Activated CD4-positive, CD25-positive, alpha-beta regulatory T cell treated with anti-CD3 and anti-CD28 coated beads, Interleukin-2, amount 50 U/mL, for 16 hours (primary cell): ENCODE measurements around the gene ARFGAP2.

Source experiments
- DNase-seq: peaks from one replicate; pipeline ENCODE4 v3.0.0-alpha.2; 2020; ENCODE audit warnings: low read depth, low spot score

ARFGAP2 gene

DNA sequence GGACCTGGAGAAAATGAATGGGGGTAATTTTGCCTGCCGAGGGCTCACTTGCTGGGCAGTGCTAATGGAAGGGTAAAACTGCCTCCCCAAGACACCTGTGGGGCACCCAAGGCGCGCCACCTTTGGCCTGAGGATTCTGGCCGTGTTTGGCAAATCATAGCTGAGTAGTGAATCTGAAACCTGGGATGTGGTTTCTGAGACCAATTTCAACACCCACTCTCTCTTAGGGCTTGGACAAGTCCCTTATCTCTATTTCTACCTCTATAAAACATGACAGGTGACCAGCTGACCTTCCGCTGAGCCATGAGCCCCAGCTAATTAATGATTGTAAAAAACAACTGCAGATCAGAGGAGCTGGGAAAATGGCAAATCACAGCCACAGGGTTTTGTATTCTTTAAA is 11.0 kb upstream of the ARFGAP2 start:
- no peak for DNase-seq

DNA sequence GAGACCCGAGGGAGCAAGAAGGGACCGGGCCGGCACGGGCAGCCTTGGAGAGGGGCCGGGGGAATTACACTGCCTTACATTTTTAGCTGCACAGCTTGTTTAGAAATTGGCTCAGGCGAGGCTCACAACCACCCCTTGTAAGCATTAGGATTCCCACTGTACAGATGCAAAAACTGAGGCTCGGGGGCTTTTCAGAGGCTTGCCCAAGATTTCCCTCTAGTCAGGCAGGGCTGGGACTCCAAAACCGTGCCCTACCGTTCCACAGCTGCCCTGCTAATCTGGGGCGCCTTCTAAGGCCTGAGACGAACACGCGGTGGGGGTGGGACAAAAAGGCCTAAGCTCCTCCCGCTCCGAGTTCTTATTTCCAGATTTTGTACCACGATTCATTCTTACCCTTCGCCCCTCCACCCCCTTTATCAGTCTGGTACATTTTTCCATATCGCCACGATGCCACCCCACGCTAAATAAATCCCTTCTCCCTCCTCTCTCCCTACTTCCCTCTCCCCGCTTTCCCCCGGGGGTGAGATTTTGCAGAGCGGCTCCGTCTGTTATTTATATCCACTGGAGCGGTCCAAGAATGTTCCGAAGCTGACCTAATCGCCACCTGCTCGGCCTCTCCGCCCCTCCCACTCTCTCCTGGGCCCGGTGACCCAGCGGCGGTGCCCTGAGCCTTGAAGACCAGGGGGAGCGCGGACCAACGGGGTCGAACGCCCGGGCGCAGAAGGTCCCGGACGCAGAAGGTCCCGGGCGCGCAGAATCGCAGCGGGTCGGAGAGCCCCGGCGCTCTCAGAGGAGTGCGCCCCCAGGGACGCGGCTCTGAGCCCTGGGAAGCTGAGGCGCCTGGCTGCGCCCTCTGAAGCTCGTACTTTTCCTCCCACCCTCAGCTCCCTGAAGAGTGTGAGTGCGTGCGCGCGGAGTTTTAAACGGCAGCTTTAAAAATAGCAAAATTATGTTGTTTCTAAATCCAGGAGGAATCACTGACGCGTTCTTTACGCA is 10.3 kb upstream of the ARFGAP2 start:
- no peak for DNase-seq

DNA sequence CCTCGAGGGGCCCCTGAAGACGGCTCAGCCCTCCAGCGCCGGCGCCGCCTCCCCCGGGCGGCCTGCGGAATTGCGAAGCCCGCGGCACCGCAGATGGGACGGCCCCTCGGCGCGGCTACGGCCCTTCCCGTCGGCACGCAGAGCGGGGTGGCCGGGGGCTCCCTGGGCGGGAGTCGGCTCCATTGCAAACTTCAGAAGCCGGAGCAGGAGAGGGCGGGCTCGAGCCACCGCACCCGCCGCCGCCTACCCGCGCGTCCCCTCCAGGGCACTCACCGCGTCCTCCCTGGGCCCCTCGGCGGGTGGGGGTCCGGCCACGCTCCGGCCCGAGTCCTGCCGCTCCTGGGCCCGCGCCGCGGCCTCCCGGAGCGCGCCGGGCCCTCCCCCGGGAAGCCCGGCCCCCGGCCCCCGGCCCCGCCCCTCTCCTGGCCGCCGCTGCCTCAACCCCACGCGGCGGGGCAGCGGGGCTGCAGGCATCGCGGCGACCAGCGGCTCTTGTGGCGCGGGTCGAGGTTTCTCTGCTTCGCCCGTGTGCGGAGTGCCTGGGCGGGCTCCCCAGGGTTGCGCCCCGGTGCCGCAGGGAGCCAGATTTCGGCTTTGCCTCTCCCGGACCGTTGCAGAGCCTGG is 9.5 kb upstream of the ARFGAP2 start, which contains the start of gene PACSIN3:
Gene PACSIN3, minus strand, starts transcription at position 359 of the 624 bp plus-strand sequence. CDS start 3,707 bp downstream, outside the sequence.
- no peak for DNase-seq

DNA sequence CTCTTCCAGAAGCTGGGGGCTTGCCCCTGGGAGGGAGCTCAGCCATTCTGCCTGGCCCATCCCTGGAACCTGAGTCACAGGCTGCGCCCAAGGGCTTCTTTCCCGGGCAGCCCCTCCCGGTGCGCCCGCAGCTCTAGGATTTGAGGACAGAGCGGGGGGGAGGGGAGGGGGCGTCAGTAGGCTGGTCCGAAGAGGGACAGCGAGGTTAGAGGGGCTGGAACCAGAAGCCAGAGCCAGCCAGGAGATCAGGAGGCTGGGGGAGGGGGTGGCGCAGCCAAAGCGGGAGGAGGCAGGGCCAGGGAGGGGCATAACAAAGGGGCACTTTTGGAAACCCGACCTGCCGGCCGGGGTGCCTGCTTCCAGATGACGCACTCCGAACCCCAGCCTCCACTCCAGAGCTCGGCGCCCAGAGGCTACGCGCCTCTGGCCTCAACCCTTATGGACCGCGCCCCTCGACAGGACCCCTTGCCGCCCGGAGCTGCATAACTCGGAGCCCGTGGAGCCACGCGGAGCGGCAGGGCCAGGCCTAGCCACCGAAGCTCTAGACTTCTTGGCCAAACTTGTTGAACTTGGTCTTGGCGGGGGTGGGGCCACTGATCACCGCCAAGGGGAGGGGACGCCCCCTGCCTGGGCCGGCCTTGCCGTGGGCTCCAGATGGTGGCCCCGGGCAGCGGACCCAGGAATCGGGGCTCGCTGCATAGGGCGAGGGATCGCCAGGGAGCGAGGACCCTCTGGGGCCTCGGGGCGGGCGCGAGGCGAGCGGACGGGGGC is 8.8 kb upstream of the ARFGAP2 start:
- no peak for DNase-seq

DNA sequence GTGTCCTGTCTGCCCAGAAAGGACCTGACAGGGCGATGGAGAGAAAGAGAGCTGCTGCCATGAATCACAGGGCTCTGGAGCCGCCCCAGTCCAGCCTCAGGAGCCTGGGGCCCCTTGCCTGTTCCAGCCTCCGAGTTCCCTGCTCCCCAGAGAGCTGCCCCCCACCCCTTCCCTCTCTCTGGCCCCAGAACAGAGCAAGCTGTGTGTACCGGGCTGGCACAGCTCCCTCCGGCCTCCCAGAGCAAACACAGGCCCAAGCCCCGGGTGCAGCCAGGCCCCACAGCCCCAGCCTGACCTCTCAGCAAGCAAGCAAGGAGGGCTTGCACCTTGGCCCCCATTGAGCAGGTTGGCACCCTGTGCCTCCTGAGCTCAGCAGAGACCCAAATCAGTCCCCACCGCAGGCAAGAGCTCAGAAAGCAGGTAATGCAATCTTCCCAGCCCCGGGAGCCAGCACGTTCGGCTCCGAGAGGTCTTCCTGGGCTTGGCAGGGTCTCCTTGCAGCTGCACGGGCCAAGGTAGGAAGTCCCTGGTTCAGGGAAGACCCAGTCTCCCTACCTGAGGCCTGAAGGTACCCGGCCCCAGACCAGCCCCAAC is 8.1 kb upstream of the ARFGAP2 start:
- DNase-seq = no peak

DNA sequence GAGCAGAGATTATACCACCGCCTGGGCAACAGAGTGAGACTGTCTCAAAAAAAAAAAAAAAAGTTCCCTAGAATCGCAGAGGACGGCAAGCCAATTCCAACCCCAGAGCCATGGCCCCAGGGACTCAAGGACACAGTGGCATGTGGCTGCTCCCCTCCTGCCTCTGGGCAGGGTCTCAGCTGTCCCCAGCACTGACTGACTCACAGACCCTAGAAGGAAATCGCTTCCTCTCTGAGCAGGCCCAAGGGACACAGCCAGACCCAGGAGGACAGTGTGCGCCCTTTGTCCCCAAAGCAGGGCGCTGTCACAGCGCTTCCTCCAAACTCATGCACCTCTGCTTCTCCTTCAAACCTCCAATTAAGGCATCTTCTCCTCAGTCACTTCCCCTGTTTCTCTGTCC is 7.3 kb upstream of the ARFGAP2 start:
- no peak for DNase-seq

DNA sequence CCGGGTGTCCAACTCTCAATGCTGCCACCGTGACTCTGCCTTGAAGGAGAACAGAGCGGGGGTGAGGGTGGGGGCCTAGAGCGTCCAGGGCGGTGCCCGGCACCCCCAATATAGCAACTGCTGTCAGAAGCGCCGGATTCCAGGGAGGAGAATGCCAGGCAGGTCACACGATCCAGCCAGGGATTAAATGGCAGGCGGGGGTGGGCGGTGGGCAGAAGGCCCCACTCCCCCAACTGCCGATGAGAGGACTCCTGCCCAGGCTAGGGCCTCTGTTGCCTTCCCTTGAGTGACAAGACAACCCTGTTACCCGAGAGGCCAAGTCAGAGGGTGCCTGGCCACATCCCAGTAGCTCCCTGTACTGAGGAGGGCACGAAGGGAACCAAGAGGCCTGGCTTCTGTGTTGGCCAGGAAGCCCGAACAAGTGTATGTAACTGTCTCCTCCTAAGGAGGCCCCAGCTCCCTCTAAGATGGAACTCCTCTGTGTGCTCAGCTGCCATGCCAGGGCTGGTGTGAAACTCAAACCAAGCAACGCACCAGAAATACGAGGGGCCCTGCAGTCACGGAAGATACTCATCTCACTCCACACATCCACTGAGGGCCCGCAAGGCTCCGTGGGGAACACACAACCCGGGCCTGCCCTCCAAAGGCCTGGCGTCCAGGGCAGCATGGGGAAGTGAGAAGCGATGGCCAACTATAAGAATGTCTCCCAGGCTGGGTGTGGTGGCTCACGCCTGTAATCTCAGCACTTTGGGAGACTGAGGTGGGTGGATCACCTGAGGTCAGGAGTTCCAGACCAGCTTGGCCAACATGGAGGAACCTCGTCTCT is 6.6 kb upstream of the ARFGAP2 start:
- no peak for DNase-seq

DNA sequence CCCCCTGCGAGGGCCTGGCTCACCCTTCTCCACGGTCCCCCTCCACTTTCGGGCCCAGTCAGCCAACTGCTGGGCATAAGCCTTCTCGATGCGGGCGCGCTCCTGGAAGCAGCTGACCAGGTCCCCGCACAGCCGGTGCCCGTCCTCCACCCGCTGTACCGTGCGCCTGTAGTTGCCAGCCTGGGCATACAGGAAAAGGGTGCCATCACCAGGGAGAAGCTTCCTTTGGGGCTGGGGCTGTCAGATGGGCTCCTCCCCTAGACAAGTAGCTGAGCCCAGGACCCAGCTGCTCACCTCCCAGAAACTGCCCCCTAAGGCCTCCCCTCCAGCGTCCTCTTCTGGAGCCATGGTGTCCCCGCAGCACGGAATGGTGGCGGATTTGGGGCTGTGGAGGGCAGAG is 5.7 kb upstream of the ARFGAP2 start:
- no peak for DNase-seq

DNA sequence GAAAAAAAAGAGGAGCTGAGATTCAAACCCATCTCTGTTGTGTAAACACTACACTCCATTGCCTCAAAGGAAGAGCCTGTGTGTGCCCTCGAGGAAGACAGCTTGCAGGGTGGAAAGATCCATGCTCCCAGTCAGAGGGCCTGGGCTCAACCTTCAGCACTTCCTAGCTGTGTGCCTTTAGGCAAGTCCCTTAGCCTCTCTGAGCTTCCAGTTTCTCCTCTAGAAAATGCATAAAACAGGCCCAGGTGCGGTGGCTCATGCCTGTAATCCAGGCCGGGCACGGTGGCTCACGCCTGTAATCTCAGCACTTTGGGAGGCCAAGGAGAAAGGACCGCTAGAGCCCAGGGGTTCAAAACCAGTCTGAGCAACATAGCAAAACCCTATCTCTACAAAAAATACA is 4.6 kb upstream of the ARFGAP2 start:
- DNase-seq = no peak

DNA sequence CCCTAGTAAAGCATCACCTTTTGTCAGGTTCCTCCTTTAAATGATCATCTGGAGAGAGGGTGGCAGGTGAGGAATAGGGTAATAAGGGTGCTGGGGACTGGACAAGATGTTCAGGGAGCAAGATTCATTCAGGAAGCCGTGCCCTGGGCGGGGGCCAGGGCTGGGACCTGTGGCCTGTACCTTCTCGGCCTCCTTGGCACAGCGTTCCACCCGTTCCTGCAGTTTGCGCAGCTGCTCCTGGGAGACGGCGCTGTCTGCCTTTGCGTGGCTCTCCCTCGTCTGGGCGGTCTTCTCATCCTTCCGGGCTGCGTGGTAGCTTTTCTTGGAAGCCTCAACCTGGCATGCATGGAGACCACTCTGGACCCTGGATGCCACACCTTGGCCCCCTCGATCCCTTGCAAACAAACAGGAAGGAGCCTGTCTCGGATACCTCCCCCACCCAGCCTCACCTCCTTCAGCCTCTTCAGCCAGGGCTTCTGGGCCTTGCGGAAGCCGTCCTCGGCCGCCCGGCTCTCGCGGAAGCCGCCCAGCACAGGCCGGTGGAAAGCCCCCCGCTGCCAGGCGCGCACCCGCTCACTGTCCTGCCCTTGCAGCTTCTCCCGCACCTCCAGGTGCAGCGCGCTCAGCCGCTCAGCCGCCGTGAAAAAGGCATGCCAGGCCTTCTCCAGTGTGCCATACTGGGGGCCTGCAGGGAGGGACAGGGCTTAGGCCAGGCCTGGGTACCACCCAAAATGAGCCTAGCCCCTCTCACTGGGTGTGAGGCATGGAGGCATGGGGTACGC is 3.5 kb upstream of the ARFGAP2 start:
- DNase-seq = no peak

DNA sequence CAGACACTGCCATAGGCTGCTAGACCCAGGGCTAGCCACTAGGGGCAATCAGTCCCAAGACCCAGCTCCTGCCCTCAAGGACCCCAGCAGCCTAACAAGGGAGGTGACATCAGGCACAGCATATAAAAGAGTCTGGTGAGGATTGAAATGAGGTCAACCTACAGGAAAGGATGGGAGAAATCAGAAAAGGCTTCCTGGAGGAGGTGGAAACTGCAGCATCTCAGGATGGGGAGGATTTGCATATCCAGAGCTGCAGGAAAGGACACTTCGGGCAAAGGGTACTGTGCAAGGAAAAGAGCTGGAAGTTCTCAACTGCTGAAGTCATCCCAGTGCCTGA is 2.9 kb upstream of the ARFGAP2 start:
- no peak for DNase-seq

DNA sequence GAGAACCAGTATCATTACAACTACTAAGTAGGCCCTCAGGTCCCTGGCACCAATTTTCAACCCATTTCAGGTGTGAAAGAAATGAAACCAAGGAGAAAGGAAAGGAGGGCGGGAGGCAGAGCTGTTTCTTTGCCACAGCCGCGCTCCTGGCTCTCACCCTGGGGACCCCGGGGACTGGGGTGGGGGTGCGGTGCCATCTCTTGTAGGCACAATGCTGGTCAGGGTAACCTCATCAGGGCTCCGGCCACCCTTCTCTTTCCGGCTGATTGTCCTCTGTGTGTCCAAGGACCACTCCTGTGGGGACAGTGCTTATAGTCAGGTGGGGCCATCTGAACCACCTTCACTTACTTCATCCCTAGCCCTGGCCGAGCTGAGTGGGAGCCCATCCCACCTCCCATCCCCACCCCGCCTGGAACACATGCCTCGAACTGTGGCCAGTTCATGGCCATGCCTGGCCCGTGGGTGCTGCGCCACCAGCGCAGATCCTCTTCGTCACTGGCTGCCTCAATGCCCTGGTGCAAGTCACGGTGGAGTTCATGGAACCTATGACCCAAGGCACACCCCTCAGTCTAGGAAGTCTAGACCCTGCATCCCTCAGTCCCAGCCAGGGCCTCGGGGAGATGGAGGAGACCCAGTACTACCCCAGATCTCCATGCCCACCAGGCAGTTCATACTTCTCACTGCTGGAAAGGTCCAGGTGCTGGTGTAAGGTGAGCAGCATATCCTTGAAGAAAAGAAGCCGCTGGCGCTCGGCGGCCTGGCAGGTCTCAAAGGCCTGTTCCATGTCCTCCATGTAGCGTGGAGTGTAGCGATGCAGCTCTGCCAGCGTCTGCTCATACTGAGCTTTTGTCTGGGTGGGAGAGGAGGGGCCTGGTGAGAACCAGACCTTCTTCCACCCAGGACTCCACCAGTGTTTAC is 2.3 kb upstream of the ARFGAP2 start:
- DNase-seq = no peak

DNA sequence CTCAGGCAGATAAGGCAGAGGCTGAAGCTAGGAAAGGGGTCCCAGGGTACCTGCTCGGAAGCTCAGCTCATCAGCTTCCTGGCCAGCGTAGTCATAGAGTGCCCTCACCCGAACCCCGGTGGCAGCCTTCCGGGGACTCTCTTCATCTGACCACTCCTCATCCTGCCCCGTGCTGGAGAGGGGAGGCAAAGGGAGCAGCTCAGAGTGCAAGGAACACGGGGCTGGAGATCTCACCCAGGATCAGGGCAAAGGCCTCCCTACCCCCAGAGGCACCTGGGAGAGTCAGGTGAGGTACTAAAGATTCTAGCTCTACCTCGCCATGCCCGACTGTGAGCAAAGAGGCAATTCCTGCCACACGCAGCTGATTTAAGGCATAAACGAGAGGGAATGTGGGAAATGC is 1.6 kb upstream of the ARFGAP2 start:
- no peak for DNase-seq

DNA sequence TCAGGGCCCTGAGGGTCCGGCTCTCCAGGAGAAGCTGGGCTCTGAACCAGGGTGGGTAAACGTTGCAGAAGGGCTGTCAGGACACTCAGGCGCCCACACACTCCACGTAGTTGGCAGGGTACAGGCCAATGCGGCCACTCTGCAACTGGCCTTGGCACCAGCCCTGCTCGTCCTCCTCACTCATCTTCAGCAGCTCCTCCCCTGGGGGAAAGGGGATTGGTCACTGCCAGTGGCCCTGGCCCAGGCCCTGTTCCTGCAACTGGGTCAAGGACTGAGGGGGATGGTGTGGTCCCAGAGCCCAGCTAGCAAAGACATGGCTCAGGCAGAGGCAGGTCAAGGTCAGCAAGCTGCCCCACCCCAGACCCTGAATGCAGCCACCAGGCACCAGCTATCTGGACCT is 1.2 kb upstream of the ARFGAP2 start:
- no peak for DNase-seq

DNA sequence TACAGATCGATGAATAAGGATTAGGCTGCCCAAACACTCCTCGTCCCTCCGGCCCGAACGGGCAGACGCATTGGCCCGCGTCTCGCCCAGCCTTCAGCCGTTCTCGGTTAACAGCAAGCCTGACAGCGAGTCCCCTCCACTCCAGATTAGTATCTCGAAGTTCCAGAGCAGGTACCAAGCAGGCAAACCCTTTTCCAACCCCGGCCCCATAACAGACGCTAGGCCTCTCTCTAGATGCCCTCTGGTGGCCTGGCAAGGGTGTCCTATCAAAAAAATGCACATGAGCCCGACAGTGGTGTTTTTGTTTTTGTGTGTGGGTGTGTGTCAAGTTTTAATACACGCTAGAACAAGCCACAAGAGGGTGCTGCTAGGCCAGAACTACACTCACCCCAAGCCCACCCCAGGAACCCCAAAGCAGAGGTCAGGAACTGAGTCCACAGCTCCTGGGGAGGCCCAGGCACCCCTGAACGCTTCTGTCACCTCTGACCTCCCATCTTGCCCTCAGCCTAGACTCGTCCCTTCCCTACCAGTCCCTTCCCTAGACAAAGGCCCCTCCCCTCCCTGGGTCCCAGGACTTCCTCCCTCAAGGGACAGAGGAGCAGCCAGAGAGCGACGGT is 658 bp upstream of the ARFGAP2 start:
- peak; percentile 67 for DNase-seq

DNA sequence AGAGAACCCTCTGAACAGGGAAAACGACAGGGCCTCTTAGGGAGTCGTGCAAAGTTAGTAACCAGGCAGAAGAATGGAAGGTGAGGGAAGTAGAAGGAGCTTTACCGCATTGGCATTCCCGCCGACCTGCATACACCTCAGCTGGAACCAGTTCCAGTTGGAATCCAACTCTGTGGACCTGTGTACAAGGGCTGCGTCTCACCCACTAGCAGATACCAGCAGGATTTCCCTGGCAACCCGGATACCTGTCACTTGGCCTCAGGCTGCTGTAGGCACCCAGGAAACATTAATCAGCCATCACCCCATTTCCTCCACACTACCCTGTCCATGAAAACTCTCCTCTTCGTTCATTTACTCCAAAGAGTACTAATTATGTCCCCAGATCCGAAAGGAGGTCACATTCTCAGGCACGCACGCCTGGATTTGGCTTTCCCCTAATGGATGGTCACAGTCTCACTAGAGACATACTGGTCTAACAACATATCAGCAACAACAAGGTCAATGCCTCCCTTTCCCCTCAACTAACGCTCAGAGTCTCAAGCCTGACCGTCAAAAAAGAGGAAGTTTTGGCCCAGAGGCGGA is 842 bp downstream of the ARFGAP2 start:
- no peak for DNase-seq

DNA sequence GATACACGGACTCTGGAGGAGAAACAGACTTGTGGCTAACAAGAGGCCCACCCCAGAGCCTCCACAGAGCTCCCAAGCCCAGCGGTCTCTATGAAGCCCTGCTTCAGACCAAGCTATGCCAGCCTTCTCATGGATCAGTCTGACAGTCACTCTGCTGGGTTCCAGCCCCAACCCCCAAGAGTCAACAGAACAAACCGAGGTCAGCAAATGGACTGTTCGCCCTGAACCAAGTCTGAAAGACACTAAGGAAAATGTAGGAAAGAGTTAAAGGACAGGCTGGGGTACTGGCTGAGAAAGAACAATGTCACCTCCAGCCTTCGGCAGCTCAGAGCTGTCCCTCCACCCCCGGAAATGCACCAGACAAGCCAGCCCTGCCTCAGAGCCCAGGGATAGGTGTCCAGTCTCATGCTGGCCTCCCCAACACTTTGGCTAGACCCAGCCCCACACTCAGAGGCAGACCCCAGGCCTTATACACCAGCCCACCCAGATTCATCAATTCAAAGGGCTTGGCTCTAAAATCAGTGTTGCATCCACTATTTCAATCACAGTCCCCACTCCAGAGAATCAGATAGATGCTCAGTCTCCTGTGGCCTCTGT is 3.8 kb downstream of the ARFGAP2 start:
- no peak for DNase-seq

DNA sequence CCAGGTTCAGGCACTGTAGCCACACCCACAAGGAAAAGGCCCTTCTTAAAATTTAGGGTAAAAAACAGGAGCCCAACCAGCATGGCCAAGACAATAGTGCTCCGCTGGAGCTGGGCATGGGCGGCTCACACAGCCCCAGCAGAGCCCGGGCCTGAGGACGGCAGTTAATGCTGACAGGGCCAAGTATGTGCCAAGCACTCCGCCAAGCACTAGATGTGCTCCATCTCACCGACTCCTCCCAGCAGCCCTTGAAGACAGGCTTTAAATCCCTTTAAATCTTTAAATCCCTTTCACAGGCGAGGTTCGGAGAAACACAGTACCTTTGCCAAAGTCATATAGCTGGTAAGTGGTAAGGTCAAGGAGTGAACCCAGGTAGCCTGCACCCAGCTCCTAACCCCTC is 4.8 kb downstream of the ARFGAP2 start:
- no peak for DNase-seq
